Mesenchymal stem cell (in vitro differentiated cells and primary cell): ENCODE results near the gene PPIG.
"Not testable (repeated sequence)": the region's sequence is repeated elsewhere in the genome, so short reads cannot be mapped to it uniquely, and the experiment has no call there.

Experiments
- DNase-seq: peaks from one replicate; pipeline ENCODE4 v3.0.0-alpha.2; 2013
- H2AFZ ChIP-seq: one replicate; pipeline ENCODE4 v1.6.1; 2013; ENCODE audit warnings: low read depth, mild to moderate bottlenecking, control low read depth, inconsistent platforms, low read length, moderate library complexity
- H2AK5ac ChIP-seq: 2 replicates; pipeline ENCODE4 v1.6.1; 2013; ENCODE audit warnings: low read length, moderate library complexity, mild to moderate bottlenecking, inconsistent platforms; ENCODE audit not compliant: severe bottlenecking
- H2BK120ac ChIP-seq: one replicate; pipeline ENCODE4 v1.6.1; 2013; ENCODE audit warnings: low read depth, mild to moderate bottlenecking, inconsistent platforms, low read length, moderate library complexity
- H2BK12ac ChIP-seq, 2 experiments: one replicate each; pipeline ENCODE4 v1.6.1; 2013; ENCODE audit warnings: inconsistent platforms in 2 of 2, low read length in 2 of 2, mild to moderate bottlenecking in 2 of 2, moderate library complexity in 2 of 2, control low read depth in 1 of 2
- H2BK15ac ChIP-seq: one replicate; pipeline ENCODE4 v1.6.1; 2013; ENCODE audit warnings: mild to moderate bottlenecking, low read depth, inconsistent platforms; ENCODE audit not compliant: poor library complexity, severe bottlenecking
- H2BK5ac ChIP-seq: 2 replicates; pipeline ENCODE4 v1.6.1; 2013; ENCODE audit warnings: low read depth, mild to moderate bottlenecking, low read length, control low read depth, inconsistent platforms; ENCODE audit not compliant: poor library complexity, severe bottlenecking
- H3K14ac ChIP-seq, 2 experiments: one replicate each; pipeline ENCODE4 v1.6.1; 2013; ENCODE audit warnings: inconsistent platforms in 2 of 2, low read length in 2 of 2, control low read depth in 1 of 2, mild to moderate bottlenecking in 1 of 2, moderate library complexity in 1 of 2
- H3K18ac ChIP-seq, 2 experiments: one replicate each; pipeline ENCODE4 v1.6.1; 2013; ENCODE audit warnings: inconsistent platforms in 2 of 2, low read length in 2 of 2, control low read depth in 1 of 2, low read depth in 1 of 2, mild to moderate bottlenecking in 1 of 2
- H3K23ac ChIP-seq, 2 experiments: one replicate each; pipeline ENCODE4 v1.6.1; 2013; ENCODE audit warnings: inconsistent platforms in 2 of 2, low read length in 2 of 2, mild to moderate bottlenecking in 2 of 2, moderate library complexity in 2 of 2, control low read depth in 1 of 2
- H3K27ac ChIP-seq: 2 replicates; pipeline ENCODE4 v1.5.1; 2013; ENCODE audit warnings: mild to moderate bottlenecking, moderate library complexity, low read length, control low read depth, inconsistent platforms; ENCODE audit not compliant: poor library complexity, severe bottlenecking
- H3K27me3 ChIP-seq, 2 experiments: 2 replicates each; pipeline versions ENCODE4 v1.6.1 to v1.7.0; 2013; ENCODE audit warnings: low read length in 2 of 2, mild to moderate bottlenecking in 2 of 2, moderate library complexity in 2 of 2, control low read depth in 1 of 2, inconsistent platforms in 1 of 2; ENCODE audit not compliant: control insufficient read depth in 1 of 2, insufficient read depth in 1 of 2
- H3K36me3 ChIP-seq, 2 experiments: 2 replicates each; pipeline versions ENCODE4 v1.6.1 to v1.7.0; 2013; ENCODE audit warnings: low read length in 2 of 2, control low read depth in 1 of 2, inconsistent platforms in 1 of 2, low read depth in 1 of 2, mild to moderate bottlenecking in 1 of 2; ENCODE audit not compliant: insufficient read depth in 2 of 2, control insufficient read depth in 1 of 2
- H3K4ac ChIP-seq, 2 experiments: one replicate each; pipeline ENCODE4 v1.6.1; 2013; ENCODE audit warnings: inconsistent platforms in 2 of 2, low read length in 2 of 2, mild to moderate bottlenecking in 2 of 2, moderate library complexity in 2 of 2, control low read depth in 1 of 2, low read depth in 1 of 2
- H3K4me1 ChIP-seq: 2 replicates; pipeline ENCODE4 v1.6.1; 2013; ENCODE audit warnings: low read depth, low read length, control low read depth; ENCODE audit not compliant: control insufficient read depth, insufficient read depth
- H3K4me2 ChIP-seq: 2 replicates; pipeline ENCODE4 v1.6.1; 2013; ENCODE audit warnings: low read length, mild to moderate bottlenecking, inconsistent platforms; ENCODE audit not compliant: poor library complexity, severe bottlenecking
- H3K4me3 ChIP-seq, 2 experiments: 2 replicates each; pipeline versions ENCODE4 v1.5.1 to v1.7.0; 2013; ENCODE audit warnings: low read length in 2 of 2, mild to moderate bottlenecking in 2 of 2, control low read depth in 1 of 2, low read depth in 1 of 2; ENCODE audit not compliant: insufficient read depth in 1 of 2
- H3K79me1 ChIP-seq: replicated peaks from 2 replicates; pipeline ENCODE4 v1.6.1; 2013; ENCODE audit warnings: mild to moderate bottlenecking, control low read depth, low read length, inconsistent platforms; ENCODE audit not compliant: poor library complexity, severe bottlenecking
- H3K9ac ChIP-seq: 2 replicates; pipeline ENCODE4 v1.7.0; 2013; ENCODE audit warnings: mild to moderate bottlenecking, low read length, moderate library complexity
- H3K9me3 ChIP-seq: 2 replicates; pipeline ENCODE4 v1.7.0; 2013; ENCODE audit warnings: mild to moderate bottlenecking, low read length; ENCODE audit not compliant: control insufficient read depth
- H4K8ac ChIP-seq: one replicate; pipeline ENCODE4 v1.6.1; 2013; ENCODE audit warnings: inconsistent platforms, mild to moderate bottlenecking, low read length, moderate library complexity
- H4K91ac ChIP-seq: one replicate; pipeline ENCODE4 v1.6.1; 2013; ENCODE audit warnings: mild to moderate bottlenecking, low read length, inconsistent platforms
- WGBS: methylation state at CpG from one replicate; pipeline ENCODE4 v1.1.7; 2013; ENCODE audit warnings: mixed read lengths; 5-methylcytosine and 5-hydroxymethylcytosine counted together

The PPIG gene

DNA sequence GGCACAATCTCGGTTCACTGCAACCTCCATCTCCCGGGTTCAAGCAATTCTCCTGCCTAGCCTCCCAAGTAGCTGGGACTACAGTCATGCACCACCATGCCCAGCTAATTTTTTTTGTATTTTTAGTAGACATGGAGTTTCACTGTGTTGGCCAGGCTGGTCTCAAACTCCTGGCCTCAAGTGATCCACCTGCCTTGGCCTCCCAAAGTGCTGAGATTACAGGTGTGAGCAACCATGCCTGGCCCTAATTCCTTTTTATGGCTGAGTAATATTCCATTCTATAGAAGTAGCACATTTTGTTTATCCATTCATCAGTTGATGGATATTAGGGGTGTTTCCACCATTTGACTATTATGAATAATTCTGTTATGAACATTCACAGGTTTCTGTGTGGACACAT is 100.6 kb downstream of the PPIG start:
- H3K18ac ChIP-seq, H2AFZ ChIP-seq, H4K91ac ChIP-seq, H2BK5ac ChIP-seq, H3K14ac ChIP-seq, H2BK12ac ChIP-seq, H3K79me1 ChIP-seq, H3K9me3 ChIP-seq, H3K23ac ChIP-seq, H2AK5ac ChIP-seq, H3K4me1 ChIP-seq, H3K27me3 ChIP-seq, H3K4me2 ChIP-seq, H4K8ac ChIP-seq, DNase-seq, H3K27ac ChIP-seq, H3K9ac ChIP-seq, H3K36me3 ChIP-seq, H3K4ac ChIP-seq, H2BK15ac ChIP-seq, H3K4me3 ChIP-seq, H2BK120ac ChIP-seq: not testable (repeated sequence)
- WGBS = 90% methylated on average over 2 of the region's 2 CpGs

DNA sequence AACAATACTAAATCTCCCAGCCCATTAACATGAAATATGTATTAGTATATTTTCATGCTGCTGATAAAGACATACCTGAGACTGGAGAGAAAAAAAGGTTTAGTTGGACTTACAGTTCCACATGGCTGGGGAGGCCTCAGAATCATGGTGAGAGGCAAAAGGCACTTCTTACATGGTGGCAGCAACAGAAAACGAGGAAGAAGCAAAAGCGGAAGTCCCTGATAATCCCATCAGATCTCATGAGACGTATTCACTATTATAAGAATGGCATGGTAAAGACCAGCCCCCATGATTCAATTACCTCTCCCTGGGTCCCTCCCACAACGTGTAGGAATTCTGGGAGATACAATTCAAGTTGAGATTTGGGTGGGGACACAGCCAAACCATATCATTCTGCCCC is 102.7 kb downstream of the PPIG start:
- H3K23ac ChIP-seq, H2BK120ac ChIP-seq, H3K18ac ChIP-seq, H3K4me2 ChIP-seq, H2BK5ac ChIP-seq, H3K4ac ChIP-seq, H2AFZ ChIP-seq, H3K79me1 ChIP-seq, H4K8ac ChIP-seq, H2BK15ac ChIP-seq, H2BK12ac ChIP-seq, H3K4me3 ChIP-seq, H3K36me3 ChIP-seq, H3K14ac ChIP-seq, H2AK5ac ChIP-seq, H3K9ac ChIP-seq, H3K27me3 ChIP-seq, H3K27ac ChIP-seq, H3K4me1 ChIP-seq, H3K9me3 ChIP-seq, H4K91ac ChIP-seq, DNase-seq: not testable (repeated sequence)
- 72% methylated on average over 2 of the region's 4 CpGs for WGBS

DNA sequence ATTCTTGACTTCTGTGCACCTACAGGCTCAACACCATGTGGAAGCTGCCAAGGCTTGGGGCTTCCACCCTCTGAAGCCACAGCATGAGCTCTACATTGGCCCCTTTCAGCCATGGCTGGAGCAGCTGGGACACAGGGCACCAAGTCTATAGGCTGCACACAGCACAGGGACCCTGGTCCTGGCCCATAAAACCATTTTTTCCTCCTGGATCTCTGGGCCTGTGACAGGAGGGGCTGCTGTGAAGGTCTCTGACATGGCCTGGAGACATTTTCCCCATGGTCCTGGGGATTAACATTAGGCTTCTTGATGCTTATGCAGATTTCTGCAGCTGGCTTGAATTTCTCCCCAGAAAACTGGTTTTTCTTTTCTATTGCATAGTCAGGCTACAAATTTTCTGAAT is 103.8 kb downstream of the PPIG start:
- H3K4me1 ChIP-seq, H3K27me3 ChIP-seq, H3K4me3 ChIP-seq, H3K23ac ChIP-seq, H2AK5ac ChIP-seq, H3K36me3 ChIP-seq, H2BK12ac ChIP-seq, H2BK5ac ChIP-seq, H3K9ac ChIP-seq, H2BK120ac ChIP-seq, H3K9me3 ChIP-seq, H3K27ac ChIP-seq, H4K91ac ChIP-seq, H2AFZ ChIP-seq, DNase-seq, H3K14ac ChIP-seq, H4K8ac ChIP-seq, H3K4me2 ChIP-seq, H3K4ac ChIP-seq, H2BK15ac ChIP-seq, H3K79me1 ChIP-seq, H3K18ac ChIP-seq: not testable (repeated sequence)

DNA sequence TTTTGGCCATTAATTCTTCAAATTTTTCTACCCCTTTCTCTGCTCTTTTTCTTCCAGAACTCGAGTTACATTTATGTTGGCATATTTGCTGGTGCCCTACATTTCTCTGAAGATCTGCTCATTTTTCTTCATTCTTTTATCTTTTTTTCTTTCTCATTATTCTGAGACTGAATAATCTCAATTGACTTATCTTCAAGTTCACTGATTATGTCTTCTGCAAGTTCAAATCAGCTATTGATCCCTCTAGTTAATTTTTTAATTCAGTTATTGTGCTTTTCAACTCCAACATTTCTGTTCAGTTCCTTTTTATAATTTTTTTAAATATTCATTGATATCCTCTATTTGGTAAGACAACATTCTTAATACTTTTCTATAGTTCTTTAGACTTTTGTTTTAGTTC is 106.8 kb downstream of the PPIG start:
- 46% methylated on average over 1 of the region's 1 CpG for WGBS
- Histone ChIP-seq H3K4me1 (peaks cover 1% of the 10 kb centered on the region), H3K9me3 (no peaks in the 10 kb centered on the region), H3K27ac (no peak overlapping the region), H3K4me3 (no peak overlapping the region), H3K27me3 (no peaks in the 10 kb centered on the region), H2BK120ac (no peak overlapping the region), H3K4ac (no peak overlapping the region), H3K14ac (no peak overlapping the region), H2AK5ac (no peak overlapping the region), H2BK15ac (no peak overlapping the region), H4K8ac (no peak overlapping the region), H3K79me1 (peaks cover 8% of the 10 kb centered on the region), H3K36me3 (no peaks in the 10 kb centered on the region), H3K18ac (no peak overlapping the region), H2AFZ (no peak overlapping the region), H3K9ac (no peak overlapping the region), H2BK5ac (no peak overlapping the region), H3K23ac (no peak overlapping the region), H4K91ac (no peak overlapping the region), H3K4me2 (no peak overlapping the region), H2BK12ac (no peak overlapping the region)
- no peak for DNase-seq
